ENCODE measurements around the gene TTC28.

Gene TTC28

DNA sequence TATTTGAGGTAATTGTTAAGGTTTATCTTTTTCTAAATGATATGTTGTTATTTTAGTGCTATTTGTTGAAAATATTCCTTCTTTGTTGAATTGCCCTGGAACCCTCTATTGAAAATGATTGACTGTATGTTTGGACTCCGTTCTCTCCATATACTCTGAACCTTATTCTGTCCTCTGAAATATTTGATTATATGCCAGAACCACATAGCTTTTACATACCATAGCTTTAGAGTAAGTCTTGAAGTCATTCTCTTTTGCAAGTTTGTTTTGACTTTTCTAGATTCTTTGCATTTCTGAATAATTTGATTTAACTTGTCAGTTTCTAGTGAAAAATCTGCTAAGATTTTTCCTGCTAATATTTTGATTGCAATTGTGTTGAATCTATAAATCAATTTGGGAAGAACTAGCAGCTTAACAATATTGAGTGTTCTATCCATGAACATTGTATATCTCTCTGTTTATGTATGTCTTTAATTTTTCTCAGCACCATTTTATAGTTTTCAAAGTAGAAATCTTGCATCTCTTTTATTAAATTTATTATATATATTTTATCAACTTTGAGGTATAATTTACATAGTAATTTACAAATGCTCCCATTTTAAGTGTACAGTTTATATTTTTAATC lies 708.9 kb downstream of the TTC28 start:
- TF ChIP-seq JUND (IDR thresholded peaks at IDR 0.05; ENCODE audit: low read depth): no peak
- in situ Hi-C loops (cut with HindIII; ENCODE audit: low pct_unique_long_range_greater_than_20kb, low sequenced_read_pairs): no loop called here
- DNase-seq (ENCODE audit: low read depth in 1 of 2, low spot score in 1 of 2): no peak

DNA sequence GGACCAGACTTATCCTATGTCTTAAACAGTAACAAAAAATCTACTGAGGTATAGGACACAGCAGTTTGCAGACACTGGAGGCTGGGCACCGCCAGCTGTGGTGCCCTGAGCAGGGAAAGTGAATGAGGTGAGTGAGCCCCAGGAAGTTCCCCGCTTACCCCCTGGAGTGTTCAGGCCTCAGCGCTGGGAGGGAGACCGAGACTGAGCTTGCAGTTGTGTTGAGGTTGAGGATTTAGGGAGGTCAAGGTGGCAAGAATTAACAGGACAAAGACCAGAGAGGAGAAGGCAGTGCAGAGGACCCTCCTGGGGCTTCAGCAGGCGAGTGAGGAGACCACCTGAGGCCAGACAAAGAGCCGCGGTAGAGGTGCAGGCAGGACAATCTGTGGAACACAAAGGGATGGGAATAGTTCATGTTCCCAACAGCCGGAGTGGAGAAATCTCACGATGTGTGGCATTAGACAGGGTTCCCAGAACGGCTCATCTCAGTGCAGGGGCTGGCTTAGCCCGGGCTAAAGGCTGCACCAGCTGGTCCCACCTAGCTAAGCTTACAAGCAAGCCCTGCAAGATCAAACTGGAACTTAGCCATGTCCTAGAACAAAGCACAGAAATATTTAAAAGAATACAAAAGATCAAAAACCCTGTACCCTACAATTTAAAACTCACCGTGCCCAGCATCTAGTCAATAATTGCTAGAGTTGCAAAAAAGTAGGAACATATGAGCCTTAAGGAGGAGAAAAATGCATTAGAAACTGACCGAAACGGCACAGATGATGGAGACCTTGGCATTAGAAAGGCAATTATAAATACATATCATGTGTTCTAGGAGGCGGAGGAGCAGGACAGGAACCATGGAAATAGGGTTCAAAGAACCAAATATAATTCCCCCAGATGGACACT lies 713.2 kb downstream of the TTC28 start:
- DNase-seq (ENCODE audit: low read depth in 1 of 2, low spot score in 1 of 2): no peak
- in situ Hi-C loops (cut with HindIII; ENCODE audit: low pct_unique_long_range_greater_than_20kb, low sequenced_read_pairs): no loop called here
- no peak for TF ChIP-seq JUND (IDR thresholded peaks at IDR 0.05; ENCODE audit: low read depth)

DNA sequence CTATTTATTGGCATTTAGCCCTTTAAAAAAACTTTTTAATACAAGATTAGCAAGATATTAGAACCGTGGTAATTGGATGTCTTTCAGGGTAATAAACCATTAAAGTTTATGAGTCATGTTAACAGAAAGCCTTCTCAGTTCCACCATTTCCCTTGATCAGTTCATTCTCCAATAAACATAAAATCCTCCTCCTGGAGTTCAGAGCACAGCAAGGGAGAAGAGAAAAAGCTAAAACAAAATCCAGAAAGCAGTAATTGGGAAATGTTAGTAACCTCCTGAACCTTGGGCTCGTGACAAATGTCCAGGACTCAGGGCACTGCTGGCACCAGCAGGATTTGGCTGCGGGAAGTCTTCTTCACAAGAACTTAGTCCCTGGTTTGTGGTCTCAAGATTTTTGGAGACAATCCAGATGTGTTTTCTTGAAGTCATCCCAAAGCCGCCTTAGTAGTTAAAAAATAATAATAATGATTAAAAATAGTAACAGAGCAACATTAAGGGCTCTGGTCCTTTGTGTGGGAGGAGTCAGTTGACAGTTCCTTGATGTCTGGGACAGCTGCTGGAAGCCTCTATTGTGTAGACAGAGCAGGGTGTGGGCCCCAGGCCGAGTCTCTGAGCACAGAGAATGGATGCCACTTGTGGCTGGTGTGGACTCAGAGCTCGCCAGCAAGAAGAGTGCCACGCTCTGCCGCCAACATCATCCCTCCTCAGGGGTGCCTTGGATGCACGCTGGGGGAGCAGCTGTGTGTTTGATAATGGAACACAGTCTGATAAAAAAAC lies 717.2 kb downstream of the TTC28 start:
- TF ChIP-seq JUND (IDR thresholded peaks at IDR 0.05; ENCODE audit: low read depth): no peak
- in situ Hi-C loops (cut with HindIII; ENCODE audit: low pct_unique_long_range_greater_than_20kb, low sequenced_read_pairs): no loop called here
- DNase-seq (ENCODE audit: low read depth in 1 of 2, low spot score in 1 of 2): no peak

DNA sequence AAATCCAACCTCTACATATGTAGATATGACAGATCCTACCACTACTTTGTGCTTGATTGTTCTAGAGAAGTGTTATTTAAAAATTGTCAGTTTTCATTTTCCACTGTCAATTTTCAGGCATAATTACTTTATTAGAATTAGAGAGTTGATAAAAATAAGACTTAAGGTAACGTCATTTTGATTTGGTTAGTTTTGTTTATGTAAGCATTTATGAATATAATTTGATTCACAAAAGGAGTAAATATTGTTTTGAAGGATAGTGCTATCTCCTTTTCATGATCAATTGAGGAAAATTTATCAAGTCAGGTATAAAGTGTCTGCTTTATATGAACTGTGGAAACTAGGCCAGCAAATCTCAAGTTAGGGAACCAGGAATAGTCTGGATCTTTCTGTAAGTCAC lies 718.0 kb downstream of the TTC28 start:
- in situ Hi-C loops (cut with HindIII; ENCODE audit: low pct_unique_long_range_greater_than_20kb, low sequenced_read_pairs): no loop called here
- TF ChIP-seq JUND (IDR thresholded peaks at IDR 0.05; ENCODE audit: low read depth): no peak
- DNase-seq (ENCODE audit: low read depth in 1 of 2, low spot score in 1 of 2): no peak

DNA sequence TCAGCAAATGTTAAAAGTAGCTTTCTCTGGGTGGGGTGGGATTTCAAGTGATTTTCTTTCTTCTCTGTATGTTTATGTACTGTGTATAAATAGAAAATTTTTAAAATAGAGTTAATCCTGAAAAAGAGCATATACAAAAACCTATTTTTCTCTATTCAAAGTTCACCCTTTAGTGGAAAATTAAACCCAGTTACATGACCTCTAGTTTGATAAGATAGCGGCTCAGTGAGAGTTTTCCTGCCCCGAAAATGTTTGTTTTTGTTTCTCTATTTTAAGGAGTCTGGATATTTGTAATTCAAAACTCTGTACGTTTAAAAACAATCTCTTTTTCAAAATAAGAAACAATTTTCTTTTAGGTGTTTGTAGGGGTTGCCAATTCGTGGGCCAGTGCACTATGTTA lies 718.5 kb downstream of the TTC28 start:
- no peak for DNase-seq (ENCODE audit: low read depth in 1 of 2, low spot score in 1 of 2)
- no peak for TF ChIP-seq JUND (IDR thresholded peaks at IDR 0.05; ENCODE audit: low read depth)
- in situ Hi-C loops (cut with HindIII; ENCODE audit: low pct_unique_long_range_greater_than_20kb, low sequenced_read_pairs): no loop called here

DNA sequence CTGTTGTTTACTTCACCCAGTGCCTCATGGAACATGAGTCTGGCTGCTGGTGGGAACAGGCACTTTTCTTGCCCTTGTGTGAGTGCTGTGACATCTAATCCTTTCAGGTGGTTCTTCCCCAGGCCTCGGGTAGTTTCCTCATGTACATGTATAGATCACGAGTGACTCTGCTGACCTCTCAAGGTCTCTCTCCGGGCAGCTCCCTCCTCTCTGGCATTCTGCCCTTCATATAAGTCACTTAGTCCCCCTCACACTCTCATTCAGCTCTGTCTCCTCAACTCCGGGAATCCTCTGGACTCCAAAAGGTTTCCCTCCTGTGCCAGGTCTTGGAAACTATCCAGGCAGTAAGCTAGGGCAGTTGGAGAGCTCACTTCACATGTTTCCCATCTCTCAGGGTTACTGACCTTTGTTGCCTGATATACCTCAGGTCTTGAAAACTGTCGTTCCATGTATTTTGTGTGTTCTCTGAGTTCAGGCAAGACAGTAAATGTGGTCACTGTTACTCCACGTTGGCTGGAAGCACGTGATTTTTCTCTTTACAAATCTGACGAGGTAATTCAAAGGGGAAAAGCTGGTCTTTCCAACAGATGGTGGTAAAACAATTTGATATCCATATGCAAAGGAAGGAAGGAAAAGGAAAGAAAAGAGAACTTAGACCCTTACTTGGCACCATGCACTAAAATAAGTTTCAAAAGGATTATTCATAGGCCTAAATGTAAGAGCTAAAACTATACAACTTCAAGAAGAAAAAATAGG lies 720.1 kb downstream of the TTC28 start:
- TF ChIP-seq JUND (IDR thresholded peaks at IDR 0.05; ENCODE audit: low read depth): no peak
- DNase-seq (ENCODE audit: low read depth in 1 of 2, low spot score in 1 of 2): no peak
- in situ Hi-C loops (cut with HindIII; ENCODE audit: low pct_unique_long_range_greater_than_20kb, low sequenced_read_pairs): no loop called here

DNA sequence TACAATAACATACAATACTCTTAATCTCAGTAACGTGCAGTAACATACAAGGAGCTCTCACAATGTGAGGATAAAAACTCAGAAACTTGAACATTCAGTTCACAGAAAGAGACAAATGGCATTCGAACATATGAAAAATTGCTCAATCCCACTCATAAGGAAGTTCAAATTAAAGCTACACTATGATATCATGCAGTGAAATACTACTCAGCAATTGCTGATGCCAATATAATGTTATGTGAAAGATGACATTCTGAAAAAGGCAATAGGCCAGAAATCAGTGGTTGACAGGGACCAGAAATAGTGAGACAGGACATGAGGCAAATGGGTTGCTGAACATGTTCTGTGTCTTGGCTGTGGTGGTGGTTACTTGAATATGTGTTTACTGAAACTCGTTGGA lies 726.9 kb downstream of the TTC28 start:
- no peak for DNase-seq (ENCODE audit: low read depth in 1 of 2, low spot score in 1 of 2)
- in situ Hi-C loops (cut with HindIII; ENCODE audit: low pct_unique_long_range_greater_than_20kb, low sequenced_read_pairs): no loop called here
- TF ChIP-seq JUND (IDR thresholded peaks at IDR 0.05; ENCODE audit: low read depth): no peak

DNA sequence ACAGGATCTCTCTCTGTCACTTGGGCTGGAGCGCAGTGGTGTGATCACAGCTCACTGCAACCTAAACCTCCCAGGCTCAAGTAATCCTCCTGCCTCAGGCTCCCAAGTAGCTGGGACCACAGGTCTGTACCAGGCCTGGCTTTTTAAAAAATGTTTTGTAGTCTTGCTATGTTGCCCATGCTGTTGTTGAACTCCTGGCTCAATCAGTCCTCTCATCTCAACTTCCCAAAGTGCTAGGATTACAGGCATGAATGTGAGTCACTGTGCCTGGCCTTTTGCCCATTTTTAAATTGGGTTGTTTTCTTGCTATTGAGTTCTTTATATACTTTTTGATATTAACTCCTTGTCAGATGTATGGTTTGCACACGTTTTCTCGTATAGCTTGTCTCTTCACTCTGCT lies 727.5 kb downstream of the TTC28 start:
- no peak for DNase-seq (ENCODE audit: low read depth in 1 of 2, low spot score in 1 of 2)
- in situ Hi-C loops (cut with HindIII; ENCODE audit: low pct_unique_long_range_greater_than_20kb, low sequenced_read_pairs): no loop called here
- TF ChIP-seq JUND (IDR thresholded peaks at IDR 0.05; ENCODE audit: low read depth): no peak

DNA sequence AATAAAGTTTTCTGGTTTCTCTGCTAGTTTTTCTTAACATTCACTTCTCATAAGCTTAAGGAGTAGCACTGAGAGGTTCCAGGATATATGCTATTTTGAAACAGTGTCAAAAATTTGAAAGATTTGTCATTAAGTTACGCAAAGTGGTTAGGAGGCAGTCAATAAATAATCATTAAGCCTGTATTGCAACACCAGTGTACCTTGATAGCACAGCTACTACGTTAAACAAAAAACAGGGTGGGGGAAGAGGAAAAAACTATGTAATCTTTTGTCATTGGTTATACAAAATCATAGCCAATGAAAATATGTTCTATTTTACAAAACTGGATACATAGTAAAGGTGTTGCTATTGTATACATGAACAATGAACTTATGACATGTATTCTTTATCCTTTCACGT lies 730.2 kb downstream of the TTC28 start:
- no peak for DNase-seq (ENCODE audit: low read depth in 1 of 2, low spot score in 1 of 2)
- TF ChIP-seq JUND (IDR thresholded peaks at IDR 0.05; ENCODE audit: low read depth): no peak
- in situ Hi-C loops (cut with HindIII; ENCODE audit: low pct_unique_long_range_greater_than_20kb, low sequenced_read_pairs): no loop called here

DNA sequence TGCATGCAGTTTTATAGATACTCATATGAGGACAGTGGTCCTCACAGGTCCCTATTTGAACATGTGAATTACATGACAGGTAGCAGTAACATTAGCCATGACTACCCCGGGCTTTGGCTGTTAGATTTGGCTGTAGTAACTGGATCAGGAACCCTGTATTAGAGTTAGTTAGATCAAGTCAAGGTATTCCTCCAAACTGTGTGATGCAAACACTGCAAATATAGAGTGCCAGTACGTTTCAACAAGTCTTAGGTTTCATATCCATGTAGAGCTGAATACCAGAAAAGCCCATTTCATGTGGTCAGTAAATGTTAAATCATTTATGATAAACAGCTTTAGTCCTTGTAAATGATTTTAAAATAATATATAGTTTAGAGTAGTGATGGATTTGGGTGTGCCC lies 731.1 kb downstream of the TTC28 start:
- in situ Hi-C loops (cut with HindIII; ENCODE audit: low pct_unique_long_range_greater_than_20kb, low sequenced_read_pairs): no loop called here
- DNase-seq (ENCODE audit: low read depth in 1 of 2, low spot score in 1 of 2): no peak
- no peak for TF ChIP-seq JUND (IDR thresholded peaks at IDR 0.05; ENCODE audit: low read depth)

DNA sequence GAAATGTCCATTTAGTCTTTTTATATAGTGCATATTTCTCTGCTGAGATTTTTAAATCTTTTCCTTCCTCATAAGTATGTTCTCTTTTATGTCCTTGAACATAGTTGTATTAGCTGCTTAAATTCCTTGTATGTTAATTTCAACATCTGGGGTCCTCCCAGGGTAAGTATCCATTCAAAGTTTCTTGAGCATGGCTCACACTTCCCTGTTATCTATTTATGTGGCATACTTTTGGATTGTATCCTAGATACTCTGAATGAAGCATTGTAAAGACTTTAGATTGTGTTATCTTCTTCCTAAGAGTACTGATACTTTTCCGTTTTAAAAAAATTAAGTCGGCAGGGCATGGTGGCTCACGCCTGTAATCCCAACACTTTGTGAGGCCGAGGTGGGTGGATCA lies 732.2 kb downstream of the TTC28 start:
- DNase-seq (ENCODE audit: low read depth in 1 of 2, low spot score in 1 of 2): no peak
- in situ Hi-C loops (cut with HindIII; ENCODE audit: low pct_unique_long_range_greater_than_20kb, low sequenced_read_pairs): no loop called here
- no peak for TF ChIP-seq JUND (IDR thresholded peaks at IDR 0.05; ENCODE audit: low read depth)

DNA sequence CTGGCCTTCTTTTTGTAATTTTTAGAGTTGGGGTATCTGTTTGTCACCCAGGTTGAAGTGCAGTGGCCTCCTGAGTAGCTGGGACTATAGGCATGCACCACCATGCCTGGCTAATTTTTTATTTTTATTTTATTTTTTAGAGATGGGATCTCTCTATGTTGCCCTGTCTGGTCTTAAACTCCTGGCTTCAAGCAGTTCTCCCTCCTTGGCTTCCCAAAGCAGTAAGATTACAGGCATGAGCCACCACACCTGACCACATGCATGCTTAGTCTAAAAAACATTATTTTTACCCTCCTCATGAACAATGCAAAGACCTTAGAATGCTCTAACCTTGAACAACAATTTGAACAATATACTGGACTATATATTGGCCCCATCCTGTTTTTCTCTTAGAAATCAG lies 738.5 kb downstream of the TTC28 start:
- no peak for DNase-seq (ENCODE audit: low read depth in 1 of 2, low spot score in 1 of 2)
- TF ChIP-seq JUND (IDR thresholded peaks at IDR 0.05; ENCODE audit: low read depth): no peak
- in situ Hi-C loops (cut with HindIII; ENCODE audit: low pct_unique_long_range_greater_than_20kb, low sequenced_read_pairs): no loop called here
